Measurements from ENCODE around the gene P3H4. TPM values are rescaled to one million over a fixed set of nuclear protein-coding genes. Genes with fewer than 3 reads are reported as not detected.
A peak's percentile ranks its signal among the peaks of the same experiment; 100 is the strongest.
"Not testable (repeated sequence)": the region's sequence is repeated elsewhere in the genome, so short reads cannot be mapped to it uniquely, and the experiment has no call there.

P3H4 gene, protein sequence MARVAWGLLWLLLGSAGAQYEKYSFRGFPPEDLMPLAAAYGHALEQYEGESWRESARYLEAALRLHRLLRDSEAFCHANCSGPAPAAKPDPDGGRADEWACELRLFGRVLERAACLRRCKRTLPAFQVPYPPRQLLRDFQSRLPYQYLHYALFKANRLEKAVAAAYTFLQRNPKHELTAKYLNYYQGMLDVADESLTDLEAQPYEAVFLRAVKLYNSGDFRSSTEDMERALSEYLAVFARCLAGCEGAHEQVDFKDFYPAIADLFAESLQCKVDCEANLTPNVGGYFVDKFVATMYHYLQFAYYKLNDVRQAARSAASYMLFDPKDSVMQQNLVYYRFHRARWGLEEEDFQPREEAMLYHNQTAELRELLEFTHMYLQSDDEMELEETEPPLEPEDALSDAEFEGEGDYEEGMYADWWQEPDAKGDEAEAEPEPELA
- total RNA-seq = 1 to 10 TPM; 1.3 to 2.3 TPM
- 2.9 TPM for polyA plus RNA-seq (2013, experiment 1 of 2)
- 4.1 TPM for polyA plus RNA-seq (2013, experiment 2 of 2)
- 0.20 to 11.9 (median 4.0) reads per million in 172 experiments for total RNA-seq

- peaks cover 10% of the 10 kb centered on the region for H3K36me3 Mint-ChIP-seq (ENCODE audit: low read depth)
- H3K4me3 ChIP-seq (ENCODE audit: low read length) = peak within 1 kb of the TSS; percentile 60
- H3K9me3 Mint-ChIP-seq = no peaks in the 10 kb centered on the region
- peaks cover 34% of the 10 kb centered on the region for H3K4me1 ChIP-seq (ENCODE audit: insufficient read depth, low read length)
- no peaks in the 10 kb centered on the region for H3K27me3 ChIP-seq (ENCODE audit: control insufficient read depth in 1 of 2, insufficient read depth in 2 of 2, low read length in 2 of 2)
- CTCF ChIA-PET = interaction anchor here (0.9 to 1.5 kb wide), 6 partner anchors 11 to 74 kb away, joined by 3 to 15 read pairs (median 6); partner anchors contain the start of gene KLHL11
- H3K4me1 Mint-ChIP-seq (ENCODE audit: low read depth) = peaks cover 22% of the 10 kb centered on the region
- TF ChIP-seq CTCF (IDR thresholded peaks at IDR 0.05) = peak; percentile 68
- intact Hi-C loops (cut with DNase I, micrococcal nuclease) = loop anchor here (2.0 kb wide), 2 partner anchors 73 to 993 kb away; no protein-coding TSS in a partner anchor
- peak within 1 kb of the TSS; percentile 36 for H3K27ac Mint-ChIP-seq
- POLR2A ChIA-PET = interaction anchor here (0.6 to 2.8 kb wide), 17 partner anchors 10 to 394 kb away, joined by 3 to 24 read pairs (median 5); partner anchors contain the start of genes ACLY, CNP, EIF1 and JUP
- ATAC-seq (ENCODE audit: poor library complexity) (peak; percentile 91), DNase-seq (peak; percentile 44 to 90 (median 70))
- no peaks in the 10 kb centered on the region for H3K27me3 Mint-ChIP-seq
- peak within 1 kb of the TSS; percentile 97 for H3K4me3 Mint-ChIP-seq
- no peaks in the 10 kb centered on the region for H3K36me3 ChIP-seq (ENCODE audit: insufficient read depth, low read length)
- H3K9me3 ChIP-seq (ENCODE audit: control insufficient read depth in 1 of 2, insufficient read depth in 1 of 2, low read length in 2 of 2) = no peaks in the 10 kb centered on the region
- H3K27ac ChIP-seq (ENCODE audit: low read depth in 1 of 2, low read length in 2 of 2) = no peak within 1 kb of the TSS
These were observed at the start of gene P3H4 for GRCh38 chr17:41811549-41812380. TSS of gene P3H4 (minus strand) at chr17:41811949. CDS start at chr17:41811915, 34 bp downstream.

DNA sequence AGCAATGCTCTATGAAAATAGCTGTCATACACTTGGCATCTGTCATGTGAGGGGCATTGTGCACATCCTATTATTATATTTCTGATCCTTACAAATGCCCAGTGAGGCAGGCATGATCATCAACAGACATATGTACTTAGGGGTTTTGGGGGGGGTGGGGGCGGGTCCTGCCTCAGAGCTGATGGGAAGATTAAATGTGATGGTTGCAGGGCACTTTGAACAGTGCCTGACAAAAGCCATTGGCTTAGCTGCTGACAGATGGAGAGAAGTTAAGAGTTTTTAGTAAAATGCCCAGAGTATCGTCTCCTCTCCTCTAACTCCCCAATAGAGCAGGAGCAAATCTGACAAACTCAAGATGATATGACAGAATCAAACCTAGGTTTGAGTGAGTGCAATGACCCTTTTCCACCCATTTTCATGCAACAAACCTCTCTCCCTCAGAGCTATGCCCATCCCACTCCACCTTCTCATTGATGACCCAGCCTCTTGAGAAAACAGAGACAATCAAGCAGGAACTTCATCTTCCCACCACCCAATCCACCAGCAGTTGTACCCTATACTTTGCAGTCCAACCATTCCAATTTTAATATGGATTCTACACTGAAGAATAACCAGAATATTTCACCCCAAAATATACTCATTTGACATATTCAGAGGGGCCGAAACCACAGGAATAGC, 48.6 kb upstream of the P3H4 start:
- no peak for DNase-seq
- H3K27ac Mint-ChIP-seq = no peak overlapping the region
- Histone ChIP-seq H3K4me1 (ENCODE audit: insufficient read depth, low read length) (peaks cover 49% of the 10 kb centered on the region), H3K9me3 (ENCODE audit: control insufficient read depth in 1 of 2, insufficient read depth in 1 of 2, low read length in 2 of 2) (no peaks in the 10 kb centered on the region), H3K36me3 (ENCODE audit: insufficient read depth, low read length) (no peaks in the 10 kb centered on the region), H3K27ac (ENCODE audit: low read depth in 1 of 2, low read length in 2 of 2) (no peak overlapping the region), H3K4me3 (ENCODE audit: low read length) (no peak overlapping the region), H3K27me3 (ENCODE audit: control insufficient read depth in 1 of 2, insufficient read depth in 2 of 2, low read length in 2 of 2) (no peaks in the 10 kb centered on the region)
- no peaks in the 10 kb centered on the region for H3K9me3 Mint-ChIP-seq
- POLR2A ChIA-PET = no interaction called here
- H3K27me3 Mint-ChIP-seq = no peaks in the 10 kb centered on the region
- intact Hi-C loops (cut with DNase I, micrococcal nuclease) = no loop called here
- CTCF ChIA-PET = interaction anchor here (0.6 kb wide), 1 partner anchor 1155 kb away, joined by 3 read pairs; no protein-coding TSS in a partner anchor
- H3K4me3 Mint-ChIP-seq = peak overlapping the region; percentile 55
- peaks cover 30% of the 10 kb centered on the region for H3K4me1 Mint-ChIP-seq (ENCODE audit: low read depth)
- TF ChIP-seq CTCF (IDR thresholded peaks at IDR 0.05) = no peak
- no peak for ATAC-seq (ENCODE audit: poor library complexity)
- H3K36me3 Mint-ChIP-seq (ENCODE audit: low read depth) = peaks cover 7% of the 10 kb centered on the region

DNA sequence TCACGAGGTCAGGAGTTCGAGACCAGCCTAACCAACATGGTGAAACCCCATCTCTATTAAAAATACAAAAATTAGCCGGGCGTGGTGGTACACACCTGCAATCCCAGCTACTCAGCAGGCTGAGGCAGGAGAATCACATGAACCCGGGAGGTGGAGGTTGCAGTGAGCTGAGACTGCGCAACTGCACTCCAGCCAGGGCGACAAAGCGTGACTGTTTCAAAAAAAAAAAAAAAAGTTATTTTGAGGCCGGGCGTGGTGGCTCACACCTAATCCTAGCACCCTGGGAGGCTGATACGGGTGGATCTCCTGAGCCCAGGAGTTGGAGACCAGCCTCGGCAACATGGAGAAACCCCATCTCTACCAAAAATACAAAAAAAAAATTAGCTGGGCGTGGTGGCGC, 39.6 kb upstream of the P3H4 start:
- H3K9me3 Mint-ChIP-seq; H3K27ac ChIP-seq (ENCODE audit: low read depth in 1 of 2, low read length in 2 of 2); H3K4me3 Mint-ChIP-seq; ATAC-seq (ENCODE audit: poor library complexity); DNase-seq; intact Hi-C loops (cut with DNase I, micrococcal nuclease); H3K27me3 Mint-ChIP-seq; H3K27ac Mint-ChIP-seq; H3K4me1 ChIP-seq (ENCODE audit: insufficient read depth, low read length); H3K27me3 ChIP-seq (ENCODE audit: control insufficient read depth in 1 of 2, insufficient read depth in 2 of 2, low read length in 2 of 2); H3K9me3 ChIP-seq (ENCODE audit: control insufficient read depth in 1 of 2, insufficient read depth in 1 of 2, low read length in 2 of 2); CTCF ChIA-PET; H3K4me3 ChIP-seq (ENCODE audit: low read length); POLR2A ChIA-PET: not testable (repeated sequence)
- H3K4me1 Mint-ChIP-seq (ENCODE audit: low read depth) = peaks cover 44% of the 10 kb centered on the region
- H3K36me3 Mint-ChIP-seq (ENCODE audit: low read depth) = peaks cover 69% of the 10 kb centered on the region
- H3K36me3 ChIP-seq (ENCODE audit: insufficient read depth, low read length) = peaks cover 28% of the 10 kb centered on the region
